ENCODE measurements around the gene PLEKHG1. TPM values are rescaled to one million over a fixed set of nuclear protein-coding genes. Genes with fewer than 3 reads are reported as not detected.
A peak's percentile ranks its signal among the peaks of the same experiment; 100 is the strongest.

PLEKHG1 gene
- polyA plus RNA-seq, 4 donors: 34.2 to 44.5 (median 34.8) TPM

- DNase-seq (ENCODE audit: low read depth in 4 of 4, low spot score in 2 of 4): no peak
Observed at GRCh38 chr6:150588888-150589499, 10.7 kb upstream of the PLEKHG1 start.

GRCh38 chr6:150589852-150590251 lies 9.8 kb upstream of the PLEKHG1 start:
- no peak for DNase-seq (ENCODE audit: low read depth in 4 of 4, low spot score in 2 of 4)

- DNase-seq (ENCODE audit: low read depth in 4 of 4, low spot score in 2 of 4): no peak
Observed at GRCh38 chr6:150590446-150590845, 9.2 kb upstream of the PLEKHG1 start.

GRCh38 chr6:150592377-150592995 lies 7.2 kb upstream of the PLEKHG1 start:
- no peak for DNase-seq (ENCODE audit: low read depth in 4 of 4, low spot score in 2 of 4)

- no peak for DNase-seq (ENCODE audit: low read depth in 4 of 4, low spot score in 2 of 4)
Observed at GRCh38 chr6:150593119-150593518, 6.6 kb upstream of the PLEKHG1 start.

GRCh38 chr6:150596439-150596838 lies 3.2 kb upstream of the PLEKHG1 start:
- DNase-seq (ENCODE audit: low read depth in 4 of 4, low spot score in 2 of 4): no peak

GRCh38 chr6:150598401-150598800 lies 1.3 kb upstream of the PLEKHG1 start:
- DNase-seq (ENCODE audit: low read depth in 4 of 4, low spot score in 2 of 4): no peak

- DNase-seq (ENCODE audit: low read depth in 4 of 4, low spot score in 2 of 4): no peak
Observed at GRCh38 chr6:150598858-150599198, 857 bp upstream of the PLEKHG1 start.

- no peak for DNase-seq (ENCODE audit: low read depth in 4 of 4, low spot score in 2 of 4)
Observed at GRCh38 chr6:150600010-150600300, 270 bp downstream of the PLEKHG1 start.

GRCh38 chr6:150600301-150601017 lies 774 bp downstream of the PLEKHG1 start:
- DNase-seq (ENCODE audit: low read depth in 4 of 4, low spot score in 2 of 4): peak in 1 of 4 donors; percentile 80

- no peak for DNase-seq (ENCODE audit: low read depth in 4 of 4, low spot score in 2 of 4)
Observed at GRCh38 chr6:150601439-150601838, 1.8 kb downstream of the PLEKHG1 start.

- no peak for DNase-seq (ENCODE audit: low read depth in 4 of 4, low spot score in 2 of 4)
Observed at GRCh38 chr6:150603176-150603575, 3.5 kb downstream of the PLEKHG1 start.

- DNase-seq (ENCODE audit: low read depth in 4 of 4, low spot score in 2 of 4): no peak
Observed at GRCh38 chr6:150604467-150604866, 4.8 kb downstream of the PLEKHG1 start.

GRCh38 chr6:150605333-150605732 lies 5.6 kb downstream of the PLEKHG1 start:
- DNase-seq (ENCODE audit: low read depth in 4 of 4, low spot score in 2 of 4): no peak

GRCh38 chr6:150606168-150606591 lies 6.5 kb downstream of the PLEKHG1 start:
- DNase-seq (ENCODE audit: low read depth in 4 of 4, low spot score in 2 of 4): no peak

GRCh38 chr6:150606647-150607328 lies 7.1 kb downstream of the PLEKHG1 start:
- DNase-seq (ENCODE audit: low read depth in 4 of 4, low spot score in 2 of 4): no peak

GRCh38 chr6:150607329-150607650 lies 7.6 kb downstream of the PLEKHG1 start:
- DNase-seq (ENCODE audit: low read depth in 4 of 4, low spot score in 2 of 4): no peak

- no peak for DNase-seq (ENCODE audit: low read depth in 4 of 4, low spot score in 2 of 4)
Observed at GRCh38 chr6:150610584-150610983, 10.9 kb downstream of the PLEKHG1 start.

- DNase-seq (ENCODE audit: low read depth in 4 of 4, low spot score in 2 of 4): no peak
Observed at GRCh38 chr6:150613269-150613668, 13.6 kb downstream of the PLEKHG1 start.

- DNase-seq (ENCODE audit: low read depth in 4 of 4, low spot score in 2 of 4): no peak
Observed at GRCh38 chr6:150615967-150616366, 16.3 kb downstream of the PLEKHG1 start.

GRCh38 chr6:150616586-150616985 lies 16.9 kb downstream of the PLEKHG1 start:
- no peak for DNase-seq (ENCODE audit: low read depth in 4 of 4, low spot score in 2 of 4)

GRCh38 chr6:150617062-150617461 lies 17.4 kb downstream of the PLEKHG1 start:
- DNase-seq (ENCODE audit: low read depth in 4 of 4, low spot score in 2 of 4): no peak
